ENCODE results near the gene DNAH3. TPM values are rescaled to one million over a fixed set of nuclear protein-coding genes. Genes with fewer than 3 reads are reported as not detected.
"Not testable (repeated sequence)": the region's sequence is repeated elsewhere in the genome, so short reads cannot be mapped to it uniquely, and the experiment has no call there.

DNAH3 gene
- total RNA-seq, 2 experiments from 2014 or later = not detected

DNA sequence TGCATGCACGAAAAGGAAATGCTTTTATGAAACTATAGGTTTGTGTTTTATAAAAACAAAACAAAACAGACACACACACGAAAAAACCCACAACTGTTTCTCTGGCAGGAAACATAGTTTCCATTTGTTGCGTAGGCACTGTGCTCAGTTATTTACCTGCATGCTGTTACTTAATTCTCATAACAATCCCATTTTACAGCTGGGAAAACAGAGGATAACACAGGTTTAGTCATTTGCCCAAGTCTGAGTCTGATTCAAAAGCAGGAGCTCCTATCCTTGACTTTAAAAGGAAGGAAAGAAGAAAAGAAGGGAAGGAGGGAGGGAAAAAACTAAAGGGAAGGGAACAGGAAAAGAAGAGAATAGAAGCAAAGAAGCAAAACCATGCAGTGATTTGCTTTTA lies 117.4 kb downstream of the DNAH3 start:
- H3K4me1 Mint-ChIP-seq = no peaks in the 10 kb centered on the region
- no peak overlapping the region for H3K4me3 Mint-ChIP-seq
- no peak for DNase-seq
- no peaks in the 10 kb centered on the region for H3K36me3 Mint-ChIP-seq (ENCODE audit: low read depth)
- no peak overlapping the region for H3K27ac Mint-ChIP-seq
- peaks cover 5% of the 10 kb centered on the region for H3K27me3 Mint-ChIP-seq
- no peaks in the 10 kb centered on the region for H3K9me3 Mint-ChIP-seq
- ChIA-PET CTCF (interaction anchor here (0.6 kb wide), 1 partner anchor 251 kb away, joined by 3 read pairs; no protein-coding TSS in a partner anchor), POLR2A (no interaction called here)

DNA sequence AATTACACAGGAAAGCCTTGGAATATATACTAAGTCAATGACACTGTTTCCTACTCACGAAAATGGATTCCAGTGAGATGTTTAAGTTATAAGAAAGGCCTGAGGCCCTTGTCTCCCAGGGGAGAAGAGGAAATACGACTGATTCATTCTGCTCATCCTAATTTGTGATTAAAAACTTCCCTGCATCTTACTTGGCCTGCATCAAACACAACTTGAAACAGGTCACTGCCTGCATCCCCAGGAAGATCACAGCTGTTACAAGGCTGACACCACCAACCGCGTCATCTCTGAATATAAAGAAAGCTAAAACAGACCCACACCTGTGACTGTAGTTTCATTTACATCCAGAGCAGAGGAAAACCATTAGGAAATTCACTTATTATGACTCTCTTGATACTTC lies 121.9 kb downstream of the DNAH3 start:
- ChIA-PET POLR2A (no interaction called here), CTCF (no interaction called here)
- peaks cover 2% of the 10 kb centered on the region for H3K27me3 Mint-ChIP-seq
- H3K9me3 Mint-ChIP-seq = no peaks in the 10 kb centered on the region
- H3K4me3 Mint-ChIP-seq = no peak overlapping the region
- no peak for DNase-seq
- no peak overlapping the region for H3K27ac Mint-ChIP-seq
- H3K36me3 Mint-ChIP-seq (ENCODE audit: low read depth) = no peaks in the 10 kb centered on the region
- peaks cover 6% of the 10 kb centered on the region for H3K4me1 Mint-ChIP-seq

DNA sequence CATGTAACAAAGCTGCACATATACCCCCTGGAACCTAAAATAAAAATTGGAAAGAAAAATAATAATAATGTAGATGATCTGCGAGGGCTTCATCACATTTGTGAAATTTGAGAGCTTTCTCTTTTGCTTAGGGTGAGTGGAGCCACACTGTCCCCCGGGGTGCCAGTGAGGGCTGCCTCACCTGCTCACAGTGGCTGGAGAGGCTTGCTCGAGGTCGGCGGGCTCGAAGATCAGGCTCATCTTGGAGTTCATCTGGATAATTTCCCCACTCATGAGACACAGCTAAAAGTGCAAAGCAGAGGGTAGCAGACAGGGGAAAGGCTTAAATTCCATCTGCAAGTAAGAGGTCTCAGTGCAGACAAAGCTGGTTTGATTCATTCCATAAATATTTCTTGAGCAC lies 123.8 kb downstream of the DNAH3 start:
- no peaks in the 10 kb centered on the region for H3K9me3 Mint-ChIP-seq
- no peaks in the 10 kb centered on the region for H3K36me3 Mint-ChIP-seq (ENCODE audit: low read depth)
- no peak for DNase-seq
- H3K4me1 Mint-ChIP-seq = peaks cover 14% of the 10 kb centered on the region
- ChIA-PET POLR2A (no interaction called here), CTCF (no interaction called here)
- no peak overlapping the region for H3K4me3 Mint-ChIP-seq
- H3K27ac Mint-ChIP-seq = no peak overlapping the region
- H3K27me3 Mint-ChIP-seq = peaks cover 2% of the 10 kb centered on the region

DNA sequence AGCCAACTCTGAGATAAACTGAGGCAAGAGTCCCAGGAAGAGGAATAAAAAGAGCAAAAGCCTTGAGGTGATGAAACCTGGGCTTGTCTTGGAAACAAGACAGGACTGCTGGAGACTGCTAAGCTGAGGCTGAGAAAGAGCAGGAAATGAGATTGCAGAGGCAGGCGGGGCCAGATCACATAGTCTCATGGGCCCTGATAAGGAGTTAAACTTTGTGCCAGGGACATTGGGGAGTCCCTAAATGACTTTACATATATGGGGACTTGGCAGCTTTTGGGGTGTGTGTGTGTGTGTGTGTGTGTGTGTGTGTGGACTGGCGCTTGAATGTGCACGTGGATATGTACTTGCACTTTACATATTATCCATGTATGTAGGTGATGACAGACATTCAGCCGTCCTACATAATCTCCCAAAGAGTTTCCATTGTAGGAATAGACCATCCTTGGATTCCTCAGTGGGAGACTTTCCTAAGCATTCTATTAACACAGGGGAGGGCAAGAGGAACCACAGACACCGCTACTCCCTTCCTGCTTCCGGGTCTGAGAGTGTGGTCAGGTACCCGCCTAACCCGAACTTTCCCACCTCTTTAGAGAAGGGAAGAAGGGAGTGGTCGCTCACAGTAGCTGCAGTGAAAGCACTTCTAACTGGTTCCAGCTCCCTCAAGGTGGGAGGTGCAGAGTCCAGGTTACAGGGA lies 127.0 kb downstream of the DNAH3 start:
- POLR2A ChIA-PET = no interaction called here

DNA sequence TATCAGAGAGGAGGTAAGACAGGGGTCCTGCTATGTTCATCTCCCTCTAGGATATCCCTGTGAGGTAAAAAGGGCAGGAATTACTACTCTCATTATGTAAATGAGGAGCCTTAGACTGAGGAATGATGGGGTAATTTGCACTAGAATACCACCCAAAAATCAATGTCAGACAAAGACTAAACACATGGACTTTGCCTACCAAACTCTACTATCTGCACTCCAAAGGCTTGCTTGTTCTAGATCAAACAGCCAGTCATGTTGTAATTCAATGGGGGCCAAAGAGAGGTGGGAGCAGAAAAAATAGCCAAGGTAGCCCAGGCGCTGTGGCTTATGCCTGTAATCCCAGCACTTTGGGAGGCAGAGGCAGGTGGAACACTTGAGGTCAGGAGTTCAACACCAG lies 129.3 kb downstream of the DNAH3 start:
- ChIA-PET POLR2A (no interaction called here), CTCF (no interaction called here)
- Mint-ChIP-seq H3K4me1 (peaks cover 14% of the 10 kb centered on the region), H3K9me3 (no peaks in the 10 kb centered on the region), H3K4me3 (no peak overlapping the region), H3K27me3 (peaks cover 15% of the 10 kb centered on the region), H3K27ac (no peak overlapping the region), H3K36me3 (ENCODE audit: low read depth) (no peaks in the 10 kb centered on the region)
- no peak for DNase-seq

More for the DNA sequence above, 127.0 kb downstream of the DNAH3 start:
- H3K27ac Mint-ChIP-seq = peak overlapping the region; percentile 43
- no peaks in the 10 kb centered on the region for H3K9me3 Mint-ChIP-seq
- H3K27me3 Mint-ChIP-seq = no peaks in the 10 kb centered on the region
- no peak overlapping the region for H3K4me3 Mint-ChIP-seq
- peak; percentile 14 for DNase-seq
- CTCF ChIA-PET = no interaction called here
- no peaks in the 10 kb centered on the region for H3K36me3 Mint-ChIP-seq (ENCODE audit: low read depth)
- H3K4me1 Mint-ChIP-seq = peaks cover 14% of the 10 kb centered on the region

DNA sequence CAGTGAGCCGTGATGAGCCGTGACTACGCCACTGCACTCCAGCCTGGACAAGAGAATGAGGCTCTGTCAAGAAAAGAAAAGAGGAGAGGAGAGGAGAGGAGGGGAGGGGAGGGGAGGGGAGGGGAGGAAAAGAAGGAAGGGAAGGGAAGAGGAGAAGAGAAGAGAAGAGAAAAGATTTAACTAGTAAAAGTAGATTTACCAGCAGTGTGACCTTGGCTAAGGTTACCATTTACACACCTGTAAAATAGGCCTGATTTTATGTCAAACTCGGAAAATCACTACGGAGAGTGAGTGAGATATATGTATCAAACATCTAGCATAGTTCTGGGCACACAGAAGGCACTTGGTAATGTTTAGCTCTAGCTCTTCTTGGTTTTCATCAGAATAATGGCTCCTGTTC lies 140.8 kb downstream of the DNAH3 start:
- peaks cover 5% of the 10 kb centered on the region for H3K9me3 Mint-ChIP-seq
- H3K4me1 Mint-ChIP-seq = no peaks in the 10 kb centered on the region
- peaks cover 28% of the 10 kb centered on the region for H3K27me3 Mint-ChIP-seq
- H3K36me3 Mint-ChIP-seq (ENCODE audit: low read depth) = no peaks in the 10 kb centered on the region
- no peak overlapping the region for H3K27ac Mint-ChIP-seq
- no peak for DNase-seq
- CTCF ChIA-PET = interaction anchor here (1.5 kb wide), 1 partner anchor 11 kb away, joined by 4 read pairs; no protein-coding TSS in a partner anchor
- POLR2A ChIA-PET = no interaction called here
- H3K4me3 Mint-ChIP-seq = no peak overlapping the region

- H3K9me3 Mint-ChIP-seq = peaks cover 3% of the 10 kb centered on the region
- H3K36me3 Mint-ChIP-seq (ENCODE audit: low read depth) = no peaks in the 10 kb centered on the region
- no peak overlapping the region for H3K27ac Mint-ChIP-seq
- peaks cover 16% of the 10 kb centered on the region for H3K27me3 Mint-ChIP-seq
- H3K4me3 Mint-ChIP-seq = no peak overlapping the region
- no peak for DNase-seq
- POLR2A ChIA-PET = no interaction called here
- no peaks in the 10 kb centered on the region for H3K4me1 Mint-ChIP-seq
- CTCF ChIA-PET = no interaction called here
These were observed 145.6 kb downstream of the DNAH3 start for GRCh38 chr16:21005008-21005407.

GRCh38 chr16:21001262-21001661 lies 149.4 kb downstream of the DNAH3 start:
- H3K4me1 Mint-ChIP-seq = no peaks in the 10 kb centered on the region
- peak; percentile 35 for DNase-seq
- peaks cover 6% of the 10 kb centered on the region for H3K27me3 Mint-ChIP-seq
- ChIA-PET CTCF (interaction anchor here (1.1 kb wide), 1 partner anchor 81 kb away, joined by 3 read pairs; no protein-coding TSS in a partner anchor), POLR2A (no interaction called here)
- no peak overlapping the region for H3K4me3 Mint-ChIP-seq
- H3K9me3 Mint-ChIP-seq = no peaks in the 10 kb centered on the region
- H3K36me3 Mint-ChIP-seq (ENCODE audit: low read depth) = no peaks in the 10 kb centered on the region
- H3K27ac Mint-ChIP-seq = no peak overlapping the region

DNA sequence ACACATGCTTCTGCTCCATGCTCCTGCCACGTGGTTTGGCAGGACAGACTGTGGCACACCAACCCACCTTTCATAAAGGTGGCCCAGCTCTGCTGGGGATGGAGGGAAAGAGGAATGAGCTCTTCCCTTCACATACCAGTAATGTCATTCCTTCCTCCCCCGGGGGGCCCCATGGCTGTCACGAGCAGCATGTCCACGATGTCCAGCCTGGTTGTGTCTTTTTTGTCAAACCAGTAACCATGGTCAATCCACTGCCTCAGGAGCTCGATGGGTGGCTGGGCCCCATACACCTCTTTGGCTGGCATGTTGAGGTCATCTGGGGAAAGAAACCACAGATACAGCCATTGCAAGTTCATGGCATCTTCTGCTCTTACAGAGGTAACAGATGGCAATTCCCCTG lies 153.5 kb downstream of the DNAH3 start:
- no peak overlapping the region for H3K4me3 Mint-ChIP-seq
- POLR2A ChIA-PET = no interaction called here
- no peak overlapping the region for H3K27ac Mint-ChIP-seq
- H3K36me3 Mint-ChIP-seq (ENCODE audit: low read depth) = no peaks in the 10 kb centered on the region
- no peak for DNase-seq
- H3K9me3 Mint-ChIP-seq = no peaks in the 10 kb centered on the region
- H3K4me1 Mint-ChIP-seq = no peaks in the 10 kb centered on the region
- CTCF ChIA-PET = no interaction called here
- H3K27me3 Mint-ChIP-seq = peaks cover 11% of the 10 kb centered on the region

DNA sequence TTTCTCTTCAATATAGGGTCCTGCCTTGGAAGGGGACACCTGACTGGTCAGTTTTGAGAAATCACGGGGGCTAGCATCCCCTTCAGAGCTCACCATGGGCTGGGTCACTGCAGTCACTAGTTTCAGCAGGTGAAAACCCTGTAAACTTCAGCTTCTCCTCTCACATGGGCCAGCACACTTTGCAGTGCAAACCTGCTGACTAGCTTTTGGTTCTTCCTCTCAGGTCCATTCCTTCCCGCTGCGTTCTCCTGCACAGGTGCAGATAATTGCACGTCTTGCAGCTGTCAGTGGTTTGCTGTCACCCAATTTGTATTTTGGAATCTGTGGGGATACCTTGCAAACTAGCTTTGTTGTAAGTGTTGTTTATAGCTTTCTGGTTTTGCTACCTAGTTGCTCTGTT lies 154.9 kb downstream of the DNAH3 start:
- CTCF ChIA-PET = interaction anchor here (0.6 to 1.1 kb wide), 3 partner anchors 22 to 117 kb away, joined by 3 to 4 read pairs (median 3); no protein-coding TSS in a partner anchor
- no peak overlapping the region for H3K4me3 Mint-ChIP-seq
- H3K4me1 Mint-ChIP-seq = no peaks in the 10 kb centered on the region

DNA sequence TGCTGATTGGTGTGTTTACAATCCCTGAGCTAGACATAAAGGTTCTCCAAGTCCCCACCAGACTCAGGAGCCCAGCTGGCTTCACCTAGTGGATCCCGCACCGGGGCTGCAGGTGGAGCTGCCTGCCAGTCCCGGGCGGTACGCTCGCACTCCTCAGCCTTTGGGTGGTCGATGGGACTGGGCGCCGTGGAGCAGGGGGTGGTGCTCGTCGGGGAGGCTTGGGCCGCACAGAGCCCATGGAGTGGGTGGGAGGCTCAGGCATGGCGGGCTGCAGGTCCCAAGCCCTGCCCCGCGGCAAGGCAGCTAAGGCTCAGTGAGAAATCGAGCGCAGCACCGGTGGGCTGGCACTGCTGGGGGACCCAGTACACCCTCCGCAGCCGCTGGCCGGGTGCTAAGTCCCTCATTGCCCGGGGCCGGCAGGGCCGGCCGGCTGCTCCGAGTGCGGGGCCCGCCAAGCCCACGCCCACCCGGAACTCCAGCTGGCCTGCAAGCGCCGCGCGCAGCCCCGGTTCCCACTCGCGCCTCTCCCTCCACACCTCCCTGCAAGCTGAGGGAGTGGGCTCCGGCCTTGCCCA lies 161.1 kb downstream of the DNAH3 start:
- H3K27me3 Mint-ChIP-seq; H3K4me1 Mint-ChIP-seq; H3K27ac Mint-ChIP-seq; H3K4me3 Mint-ChIP-seq; H3K36me3 Mint-ChIP-seq (ENCODE audit: low read depth); DNase-seq; H3K9me3 Mint-ChIP-seq; POLR2A ChIA-PET: not testable (repeated sequence)
- CTCF ChIA-PET = interaction anchor here (1.1 kb wide), 1 partner anchor 139 kb away, joined by 4 read pairs; no protein-coding TSS in a partner anchor

More for the DNA sequence above, 154.9 kb downstream of the DNAH3 start:
- Mint-ChIP-seq H3K27me3 (peaks cover 10% of the 10 kb centered on the region), H3K36me3 (ENCODE audit: low read depth) (no peaks in the 10 kb centered on the region), H3K27ac (no peak overlapping the region), H3K9me3 (no peaks in the 10 kb centered on the region)
- DNase-seq = no peak
- POLR2A ChIA-PET = no interaction called here

DNA sequence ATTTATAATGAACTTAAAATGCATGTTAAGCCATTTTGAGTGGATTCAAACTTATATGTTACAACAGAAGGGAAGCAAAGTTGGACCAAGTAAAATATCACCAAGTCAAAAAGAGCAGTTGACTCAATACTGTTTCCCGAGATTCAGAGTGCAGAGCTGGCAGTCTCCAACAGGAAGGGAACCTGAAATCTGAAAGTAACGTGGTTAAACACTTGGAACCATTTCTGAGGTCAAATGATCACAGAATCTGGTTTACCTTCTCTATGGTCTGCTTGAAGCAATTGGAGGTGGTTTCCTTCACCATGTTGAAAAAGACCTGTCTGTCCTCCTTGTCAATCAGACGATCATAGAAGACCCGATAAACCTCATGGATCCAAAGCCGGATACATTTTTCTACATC lies 163.6 kb downstream of the DNAH3 start:
- DNase-seq = no peak
- Mint-ChIP-seq H3K27ac (no peak overlapping the region), H3K4me1 (no peaks in the 10 kb centered on the region), H3K9me3 (no peaks in the 10 kb centered on the region), H3K4me3 (no peak overlapping the region), H3K36me3 (ENCODE audit: low read depth) (no peaks in the 10 kb centered on the region), H3K27me3 (peaks cover 3% of the 10 kb centered on the region)
- CTCF ChIA-PET = no interaction called here
- POLR2A ChIA-PET = interaction anchor here (0.6 kb wide), 1 partner anchor 1651 kb away, joined by 3 read pairs; no protein-coding TSS in a partner anchor

GRCh38 chr16:20984019-20984418 lies 166.6 kb downstream of the DNAH3 start:
- H3K4me1 Mint-ChIP-seq = no peaks in the 10 kb centered on the region
- CTCF ChIA-PET = no interaction called here
- H3K9me3 Mint-ChIP-seq = no peaks in the 10 kb centered on the region
- POLR2A ChIA-PET = no interaction called here
- no peak for DNase-seq
- H3K27ac Mint-ChIP-seq = no peak overlapping the region
- H3K36me3 Mint-ChIP-seq (ENCODE audit: low read depth) = no peaks in the 10 kb centered on the region
- no peaks in the 10 kb centered on the region for H3K27me3 Mint-ChIP-seq
- no peak overlapping the region for H3K4me3 Mint-ChIP-seq

DNA sequence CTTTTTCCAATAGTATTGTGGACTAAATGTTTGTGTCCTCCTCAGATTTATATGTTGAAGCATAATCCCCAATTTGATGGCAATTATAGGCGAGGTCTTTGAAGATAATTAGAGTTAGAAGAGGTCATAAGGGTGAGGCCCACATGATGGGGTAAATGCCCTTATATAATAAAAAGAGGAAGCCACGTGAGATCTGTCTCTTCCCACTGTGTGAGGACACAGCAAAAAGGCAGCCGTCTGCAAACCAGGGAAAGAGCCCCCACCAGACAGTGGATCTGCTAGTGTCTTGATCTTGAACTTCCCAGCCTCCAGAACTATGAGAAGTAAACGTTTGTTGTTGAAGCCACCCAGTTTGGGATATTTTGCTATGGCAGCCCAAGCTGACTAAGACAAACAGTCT lies 174.1 kb downstream of the DNAH3 start:
- CTCF ChIA-PET = no interaction called here
- Mint-ChIP-seq H3K27ac (no peak overlapping the region), H3K4me1 (no peaks in the 10 kb centered on the region), H3K4me3 (no peak overlapping the region), H3K27me3 (peaks cover 10% of the 10 kb centered on the region), H3K36me3 (ENCODE audit: low read depth) (no peaks in the 10 kb centered on the region), H3K9me3 (no peaks in the 10 kb centered on the region)
- DNase-seq = no peak
- POLR2A ChIA-PET = no interaction called here

Data from activated CD4-positive, alpha-beta T cell treated with anti-CD3 and anti-CD28 coated beads, Interleukin-2, amount 10 ng/mL, durations not matched to agents 7 days and 5 days (primary cell).